Psoas muscle (tissue), 8 donors: ENCODE results near the gene GAB2. TPM values are rescaled to one million over a fixed set of nuclear protein-coding genes. Genes with fewer than 3 reads are reported as not detected.

Source experiments
- ATAC-seq, 4 donors: fragments of 200-7000 bp; cut with Tn5 transposase; one replicate each; pipeline ENCODE4 v1.9.1; 2020; ENCODE audit warnings: moderate library complexity in 3 of 4, mild to moderate bottlenecking in 2 of 4
- DNase-seq, 2 donors: peaks; one replicate each; pipeline ENCODE4 v3.0.0-alpha.2; 2020
- H3K27ac ChIP-seq: fragments of 200-600 bp; one replicate; pipeline ENCODE4 v1.8.0; 2022
- H3K27me3 ChIP-seq, 3 donors: fragments of 200-600 bp in 1 of 3; one replicate each; pipeline versions ENCODE4 v1.6.1 to v1.8.0; 2013 to 2022; ENCODE audit warnings: low read length in 2 of 3, mild to moderate bottlenecking in 2 of 3, moderate library complexity in 1 of 3; ENCODE audit not compliant: insufficient read depth in 3 of 3
- H3K36me3 ChIP-seq, 2 donors: fragments of 200-600 bp in 1 of 2; one replicate each; pipeline versions ENCODE4 v1.6.1 to v1.8.0; 2013 to 2022; ENCODE audit warnings: low read depth in 1 of 2, mild to moderate bottlenecking in 1 of 2, moderate library complexity in 1 of 2; ENCODE audit not compliant: insufficient read depth in 1 of 2
- H3K4me1 ChIP-seq: fragments of 200-600 bp; one replicate; pipeline ENCODE4 v1.8.0; 2022
- H3K4me3 ChIP-seq: fragments of 200-600 bp; one replicate; pipeline ENCODE4 v1.8.0; 2022; ENCODE audit warnings: mild to moderate bottlenecking
- H3K9me3 ChIP-seq: fragments of 200-600 bp; one replicate; pipeline ENCODE4 v1.8.0; 2022
- WGBS, 3 donors: extraction: QIAGEN DNeasy Blood & Tissue Kit; methylation state at CpG; one replicate each; pipeline versions ENCODE4 v1.1.6 to v1.1.7; 2013; 5-methylcytosine and 5-hydroxymethylcytosine counted together
- intact Hi-C, 2 donors: fragments of 100-400 bp; cut with DNase I; formaldehyde crosslinking; loops; one replicate each; pipeline versions ENCODE4 v1.11.0 to v1.14.2; 2022
- polyA plus RNA-seq, 3 donors: library from polyadenylated mRNA; stranded (reverse); fragments of 200-250 nt; gene quantifications; one replicate each; pipeline ENCODE4 v1.2.3, GENCODE V29; 2013
- total RNA-seq, 4 donors: library from RNA; stranded (reverse); fragmentation: NEBNext Ultra II Directional in 2 of 4; extraction: Animal tissue kit (Norgen Biotek cat#: 25700) in 2 of 4; gene quantifications; one replicate each; pipeline versions ENCODE4 v1.2.1 to v1.2.4, GENCODE V29; 2021 to 2023
- TF ChIP-seq, protein P1 (sequence below): fragments of 200-600 bp; IDR thresholded peaks from one replicate; pipeline ENCODE4 v1.8.0; 2022; ENCODE audit warnings: antibody characterized with exemption
- donor health status: healthy with polysubstance abuse.
- donor health status: DM: no; HTN: no; CAD: no; lungs with moderate emphysema.
- donor health status: Bipolar disorder and iron deficiency.
- donor health status: healthy.
- donor health status: DM: yes; HTN: yes; CAD: no.
- donor health status: DM: no; HTN: no; CAD: no.
- donor health status: DM: no; HTN: no; CAD: no.
- donor health status: DM: yes; HTN: yes; CAD: no.

GAB2 gene
- total and polyA plus RNA-seq, 7 donors: 2.7 to 6.3 (median 4.7) TPM

- Histone ChIP-seq H3K27ac (peak overlapping the region; percentile 86), H3K4me3 (peak overlapping the region; percentile 81), H3K27me3 (no peaks in the 10 kb centered on the region), H3K4me1 (peaks cover 18% of the 10 kb centered on the region), H3K36me3 (no peaks in the 10 kb centered on the region), H3K9me3 (no peaks in the 10 kb centered on the region)
- 2 to 3% (median 3%) methylated on average over 31 to 38 of the region's 38 CpGs for WGBS, 3 donors
- ATAC-seq (peak; percentile 75 to 84 (median 78)), DNase-seq (peak; percentile 88 to 91)
- intact Hi-C loops: loop anchor here (5.0 to 10.0 kb wide), 3 partner anchors 62 to 189 kb away; no protein-coding TSS in a partner anchor
- TF ChIP-seq, protein P1, sequence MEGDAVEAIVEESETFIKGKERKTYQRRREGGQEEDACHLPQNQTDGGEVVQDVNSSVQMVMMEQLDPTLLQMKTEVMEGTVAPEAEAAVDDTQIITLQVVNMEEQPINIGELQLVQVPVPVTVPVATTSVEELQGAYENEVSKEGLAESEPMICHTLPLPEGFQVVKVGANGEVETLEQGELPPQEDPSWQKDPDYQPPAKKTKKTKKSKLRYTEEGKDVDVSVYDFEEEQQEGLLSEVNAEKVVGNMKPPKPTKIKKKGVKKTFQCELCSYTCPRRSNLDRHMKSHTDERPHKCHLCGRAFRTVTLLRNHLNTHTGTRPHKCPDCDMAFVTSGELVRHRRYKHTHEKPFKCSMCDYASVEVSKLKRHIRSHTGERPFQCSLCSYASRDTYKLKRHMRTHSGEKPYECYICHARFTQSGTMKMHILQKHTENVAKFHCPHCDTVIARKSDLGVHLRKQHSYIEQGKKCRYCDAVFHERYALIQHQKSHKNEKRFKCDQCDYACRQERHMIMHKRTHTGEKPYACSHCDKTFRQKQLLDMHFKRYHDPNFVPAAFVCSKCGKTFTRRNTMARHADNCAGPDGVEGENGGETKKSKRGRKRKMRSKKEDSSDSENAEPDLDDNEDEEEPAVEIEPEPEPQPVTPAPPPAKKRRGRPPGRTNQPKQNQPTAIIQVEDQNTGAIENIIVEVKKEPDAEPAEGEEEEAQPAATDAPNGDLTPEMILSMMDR: peak; percentile 36
Observed at GRCh38 chr11:78416285-78417174, 1.1 kb downstream of the GAB2 start.

DNA sequence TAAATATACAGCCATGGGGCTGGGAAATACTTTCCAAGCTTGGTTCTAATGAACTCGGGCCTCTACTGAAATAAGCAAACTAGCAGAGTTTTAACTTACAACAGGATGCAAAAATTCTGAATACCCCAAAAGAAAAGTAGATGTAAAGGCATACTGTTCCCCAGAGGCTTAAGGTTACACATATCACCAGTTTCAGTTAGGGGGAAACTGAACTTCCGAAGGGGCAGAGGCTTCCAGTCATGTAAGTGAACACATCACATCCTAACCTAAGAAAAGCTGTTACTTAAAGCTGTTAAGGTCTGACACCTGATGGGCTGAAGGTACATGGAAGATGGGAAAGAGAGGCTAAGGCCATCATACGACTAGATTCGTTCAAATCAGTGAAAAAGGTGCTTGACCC lies 2.3 kb downstream of the GAB2 start:
- intact Hi-C loops: loop anchor here (5.0 to 10.0 kb wide), 3 partner anchors 61 to 188 kb away; no protein-coding TSS in a partner anchor
- H3K36me3 ChIP-seq: no peaks in the 10 kb centered on the region
- no peak for DNase-seq
- peaks cover under 1% of the 10 kb centered on the region for H3K9me3 ChIP-seq
- TF ChIP-seq, protein P1: no peak
- H3K27ac ChIP-seq: no peak overlapping the region
- no peaks in the 10 kb centered on the region for H3K27me3 ChIP-seq
- peaks cover 18% of the 10 kb centered on the region for H3K4me1 ChIP-seq
- 74 to 80% (median 79%) methylated on average over 4 of the region's 4 CpGs for WGBS, 3 donors
- no peak for ATAC-seq
- H3K4me3 ChIP-seq: no peak overlapping the region

- ATAC-seq (no peak), DNase-seq (no peak)
- Histone ChIP-seq H3K9me3 (peaks cover 9% of the 10 kb centered on the region), H3K27ac (no peak overlapping the region), H3K36me3 (no peaks in the 10 kb centered on the region), H3K4me1 (peaks cover 14% of the 10 kb centered on the region), H3K4me3 (no peak overlapping the region), H3K27me3 (no peaks in the 10 kb centered on the region)
- TF ChIP-seq, protein P1: peak; percentile 53
- WGBS, 3 donors: 91 to 95% (median 93%) methylated on average over 14 of the region's 14 CpGs
- intact Hi-C loops: loop anchor here (5.0 to 10.0 kb wide), 3 partner anchors 60 to 187 kb away; no protein-coding TSS in a partner anchor
Observed at GRCh38 chr11:78414321-78415051, 3.1 kb downstream of the GAB2 start.

GRCh38 chr11:78408619-78409018 lies 9.0 kb downstream of the GAB2 start:
- no peaks in the 10 kb centered on the region for H3K36me3 ChIP-seq
- 96 to 100% (median 100%) methylated on average over 3 of the region's 3 CpGs for WGBS, 3 donors
- TF ChIP-seq, protein P1: no peak
- ATAC-seq: no peak
- peaks cover 12% of the 10 kb centered on the region for H3K9me3 ChIP-seq
- DNase-seq: no peak
- intact Hi-C loops: no loop called here
- no peaks in the 10 kb centered on the region for H3K27me3 ChIP-seq
- no peak overlapping the region for H3K4me3 ChIP-seq
- H3K27ac ChIP-seq: no peak overlapping the region
- no peaks in the 10 kb centered on the region for H3K4me1 ChIP-seq
